SK-N-SH (cell line): Measurements from ENCODE around the gene MPPED2. TPM values are rescaled to one million over a fixed set of nuclear protein-coding genes. Genes with fewer than 3 reads are reported as not detected.

Experiments used
- CTCF ChIA-PET: fragments of 300-600, 350-600 bp; formaldehyde crosslinking; extraction: SDS; loops from one replicate; lab custom pipeline; 2021; lab: Yijun Ruan, JAX
- POLR2A ChIA-PET: fragments of 350-600 bp; sonication (Branson Sonifier 250); formaldehyde crosslinking; extraction: SDS; loops from one replicate; lab custom pipeline; 2020; ENCODE audit warnings: antibody characterized with exemption, inconsistent platforms; lab: Yijun Ruan, JAX
- DNase-seq: peaks from one replicate; pipeline ENCODE4 v3.0.0; 2012
- H2AFZ ChIP-seq: fragments of 200-600 bp; sonication (generic); 2 replicates; pipeline ENCODE4 v1.8.1; 2016; ENCODE audit warnings: antibody characterized with exemption, mild to moderate bottlenecking, low read depth
- H3F3A ChIP-seq: fragments of 200-600 bp; sonication (generic); replicated peaks from 2 replicates; pipeline ENCODE3; 2016; ENCODE audit warnings: antibody characterized with exemption, mild to moderate bottlenecking; ENCODE audit not compliant: insufficient read depth
- H3K27ac ChIP-seq, 2 experiments: fragments of 200-500 bp in 1 of 2; fragments of 200-600 bp in 1 of 2; sonication (Bioruptor generic) in 1 of 2; sonication (generic), shearing (Covaris generic) in 1 of 2; 2 replicates each; pipeline versions ENCODE4 v1.5.1 to v1.6.1; 2014 to 2016; ENCODE audit warnings: low read depth in 2 of 2, inconsistent platforms in 1 of 2, low read length in 1 of 2, mild to moderate bottlenecking in 1 of 2, mixed read lengths in 1 of 2
- H3K27me3 ChIP-seq: fragments of 200-600 bp; sonication (generic), shearing (Covaris generic); 2 replicates; pipeline ENCODE4 v1.6.1; 2016; ENCODE audit warnings: mixed run types; ENCODE audit not compliant: insufficient read depth
- H3K36me3 ChIP-seq, 2 experiments: fragments of 200-500 bp in 1 of 2; fragments of 200-600 bp in 1 of 2; sonication (Bioruptor generic) in 1 of 2; sonication (generic) in 1 of 2; replicated peaks in 1 of 2; 2 replicates each; pipeline versions ENCODE3 to v1.5.1; 2014 to 2016; ENCODE audit warnings: low read length in 1 of 2, mild to moderate bottlenecking in 1 of 2; ENCODE audit not compliant: insufficient read depth in 2 of 2, control insufficient read depth in 1 of 2
- H3K4me1 ChIP-seq, 2 experiments: fragments of 200-500 bp in 1 of 2; fragments of 200-600 bp in 1 of 2; sonication (Bioruptor generic) in 1 of 2; sonication (generic), shearing (Covaris generic) in 1 of 2; 2 replicates each; pipeline versions ENCODE4 v1.5.1 to v1.6.1; 2014 to 2016; ENCODE audit warnings: low read depth in 1 of 2, low read length in 1 of 2, mixed run types in 1 of 2; ENCODE audit not compliant: insufficient read depth in 2 of 2, control insufficient read depth in 1 of 2
- H3K4me2 ChIP-seq: fragments of 200-600 bp; sonication (generic), shearing (Covaris generic); 2 replicates; pipeline ENCODE4 v1.6.1; 2017; ENCODE audit warnings: mixed run types
- H3K4me3 ChIP-seq, 2 experiments: fragments of 200-500 bp in 1 of 2; fragments of 200-600 bp in 1 of 2; sonication (Bioruptor generic) in 1 of 2; sonication (generic), shearing (Covaris generic) in 1 of 2; 2 replicates each; pipeline versions ENCODE4 v1.5.1 to v1.8.1; 2014 to 2016; ENCODE audit warnings: low read depth in 2 of 2, inconsistent platforms in 1 of 2, low read length in 1 of 2, mild to moderate bottlenecking in 1 of 2, mixed read lengths in 1 of 2, moderate library complexity in 1 of 2
- H3K79me2 ChIP-seq: fragments of 200-600 bp; sonication (generic); 2 replicates; pipeline ENCODE4 v1.8.1; 2017; ENCODE audit warnings: mild to moderate bottlenecking; ENCODE audit not compliant: insufficient read depth
- H3K9ac ChIP-seq: fragments of 200-600 bp; sonication (generic); 2 replicates; pipeline ENCODE4 v1.6.1; 2017; ENCODE audit warnings: mixed run types
- H3K9me2 ChIP-seq: fragments of 200-600 bp; sonication (generic); 2 replicates; pipeline ENCODE4 v1.6.1; 2017; ENCODE audit warnings: mixed run types
- H3K9me3 ChIP-seq: fragments of 200-600 bp; sonication (generic); 2 replicates; pipeline ENCODE4 v1.6.1; 2017; ENCODE audit warnings: mixed run types, mild to moderate bottlenecking, moderate library complexity
- H4K20me1 ChIP-seq: fragments of 200-600 bp; sonication (generic); 2 replicates; pipeline ENCODE4 v1.6.1; 2017; ENCODE audit warnings: mild to moderate bottlenecking, mixed run types; ENCODE audit not compliant: insufficient read depth
- CHD2 ChIP-seq: fragments of 150-350 bp; IDR thresholded peaks from 2 replicates; pipeline ENCODE4 v1.6.1; 2018; ENCODE audit warnings: low read length; ENCODE audit not compliant: partially characterized antibody
- EP300 ChIP-seq, 2 experiments: IDR thresholded peaks; 2 replicates each; pipeline versions ENCODE4 v1.4.0 to v1.6.1; 2012; ENCODE audit warnings: borderline replicate concordance in 1 of 2, low read depth in 1 of 2, low read length in 1 of 2
- FOXM1 ChIP-seq: IDR thresholded peaks from 2 replicates; pipeline ENCODE4 v1.4.0; 2012; ENCODE audit warnings: low read depth, mild to moderate bottlenecking
- GABPA ChIP-seq: IDR thresholded peaks from 2 replicates; pipeline ENCODE4 v1.4.0; 2012; ENCODE audit warnings: low read depth, mild to moderate bottlenecking
- JUND ChIP-seq: IDR thresholded peaks from 2 replicates; pipeline ENCODE4 v1.4.0; 2012
- MAX ChIP-seq: IDR thresholded peaks from 2 replicates; pipeline ENCODE4 v1.4.0; 2012; ENCODE audit warnings: low read depth
- MEF2A ChIP-seq: IDR thresholded peaks from 2 replicates; pipeline ENCODE4 v1.4.0; 2012; ENCODE audit warnings: low read depth, borderline replicate concordance
- MXI1 ChIP-seq: IDR thresholded peaks from 2 replicates; pipeline ENCODE4 v1.6.1; 2012; ENCODE audit warnings: mild to moderate bottlenecking, low read depth, low read length, improper control_type of control experiment
- NFIC ChIP-seq: IDR thresholded peaks from 2 replicates; pipeline ENCODE4 v1.4.0; 2012; ENCODE audit warnings: borderline replicate concordance
- NRF1 ChIP-seq: IDR thresholded peaks from 2 replicates; pipeline ENCODE4 v1.6.1; 2012; ENCODE audit warnings: low read depth, mild to moderate bottlenecking, low read length
- RAD21 ChIP-seq: IDR thresholded peaks from 2 replicates; pipeline ENCODE4 v1.6.1; 2012; ENCODE audit warnings: mild to moderate bottlenecking, low read length
- RCOR1 ChIP-seq: fragments of 150-350 bp; IDR thresholded peaks from 2 replicates; pipeline ENCODE4 v1.6.1; 2017; ENCODE audit warnings: antibody characterized with exemption, low read length
- SIN3A ChIP-seq: IDR thresholded peaks from 2 replicates; pipeline ENCODE4 v1.6.1; 2012; ENCODE audit warnings: low read depth, mild to moderate bottlenecking, low read length, moderate library complexity, borderline replicate concordance
- TAF1 ChIP-seq: IDR thresholded peaks from 2 replicates; pipeline ENCODE4 v1.6.1; 2012; ENCODE audit warnings: low read depth, mild to moderate bottlenecking, low read length, moderate library complexity, borderline replicate concordance
- TEAD4 ChIP-seq: IDR thresholded peaks from 2 replicates; pipeline ENCODE4 v1.4.0; 2012; ENCODE audit warnings: mild to moderate bottlenecking, borderline replicate concordance; ENCODE audit not compliant: insufficient read depth
- WGBS: methylation state at CpG from one replicate; pipeline ENCODE4 v1.1.6; 2017; ENCODE audit warnings: low lambda C conversion rate; 5-methylcytosine and 5-hydroxymethylcytosine counted together
- polyA plus RNA-seq, 3 experiments: library from polyadenylated mRNA; depleted of rRNA; stranded (reverse); fragments of >200 nt; gene quantifications; 2 replicates each; pipeline ENCODE4 v1.2.3, GENCODE V29; 2012
- TF ChIP-seq, protein P1 (sequence below): fragments of 150-350 bp; IDR thresholded peaks from 2 replicates; pipeline ENCODE4 v1.6.1; 2016; ENCODE audit warnings: mild to moderate bottlenecking, low read depth, low read length
- TF ChIP-seq, protein P2 (sequence below): IDR thresholded peaks from 2 replicates; pipeline ENCODE4 v1.6.1; 2012; ENCODE audit warnings: mild to moderate bottlenecking, low read depth, low read length, moderate library complexity
- TF ChIP-seq, protein P3 (sequence below): IDR thresholded peaks from 2 replicates; pipeline ENCODE4 v1.4.0; 2012; ENCODE audit warnings: low read depth, borderline replicate concordance

MPPED2 gene
- polyA plus RNA-seq, 1 of the 3 experiments (the other 2 are of a cell fraction): 0.05 TPM

- TF ChIP-seq SIN3A: no peak
- no peak for TF ChIP-seq MAX
- TF ChIP-seq NRF1: no peak
- no peak for TF ChIP-seq GABPA
- TF ChIP-seq, protein P1, sequence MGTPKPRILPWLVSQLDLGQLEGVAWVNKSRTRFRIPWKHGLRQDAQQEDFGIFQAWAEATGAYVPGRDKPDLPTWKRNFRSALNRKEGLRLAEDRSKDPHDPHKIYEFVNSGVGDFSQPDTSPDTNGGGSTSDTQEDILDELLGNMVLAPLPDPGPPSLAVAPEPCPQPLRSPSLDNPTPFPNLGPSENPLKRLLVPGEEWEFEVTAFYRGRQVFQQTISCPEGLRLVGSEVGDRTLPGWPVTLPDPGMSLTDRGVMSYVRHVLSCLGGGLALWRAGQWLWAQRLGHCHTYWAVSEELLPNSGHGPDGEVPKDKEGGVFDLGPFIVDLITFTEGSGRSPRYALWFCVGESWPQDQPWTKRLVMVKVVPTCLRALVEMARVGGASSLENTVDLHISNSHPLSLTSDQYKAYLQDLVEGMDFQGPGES: no peak
- TF ChIP-seq RAD21: no peak
- TF ChIP-seq RCOR1: no peak
- no peak for TF ChIP-seq MEF2A
- TF ChIP-seq TEAD4: no peak
Observed at GRCh38 chr11:30424844-30425243, 161.3 kb downstream of the MPPED2 start (continued).

DNA sequence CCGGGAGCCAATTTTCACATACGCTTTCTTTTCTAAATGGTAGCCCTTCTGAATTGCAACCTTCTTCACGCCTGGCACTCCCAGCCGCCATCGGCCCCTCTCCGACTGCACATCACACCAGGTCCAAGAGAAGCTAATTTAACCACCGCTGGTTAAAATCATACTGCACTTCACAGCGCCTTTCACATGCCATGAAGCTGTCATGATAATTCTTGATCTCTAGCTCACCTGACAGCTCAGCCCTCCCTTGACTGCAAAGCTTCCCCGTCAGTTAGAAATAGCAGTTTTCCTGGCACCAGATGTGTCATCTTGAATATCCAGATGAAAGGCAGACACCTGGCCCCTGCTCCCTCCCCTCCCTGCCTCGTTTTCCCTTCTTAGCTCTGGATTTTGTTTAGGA, 161.8 kb downstream of the MPPED2 start:
- Histone ChIP-seq H3K79me2 (no peaks in the 10 kb centered on the region), H4K20me1 (no peaks in the 10 kb centered on the region), H3K4me3 (no peak overlapping the region), H3K9ac (no peak overlapping the region), H3F3A (no peaks in the 10 kb centered on the region), H2AFZ (no peak overlapping the region), H3K36me3 (no peaks in the 10 kb centered on the region), H3K9me2 (no peaks in the 10 kb centered on the region)
- DNase-seq: no peak
- ChIA-PET POLR2A (no interaction called here), CTCF (interaction anchor here (0.8 to 1.5 kb wide), 5 partner anchors 10 to 351 kb away, joined by 3 to 4 read pairs (median 3); partner anchors contain the start of gene MPPED2)
- no peak for TF ChIP-seq SIN3A
- no peak for TF ChIP-seq MAX
- no peak for TF ChIP-seq TAF1
- TF ChIP-seq EP300 (IDR thresholded peaks at IDR 0.05; ENCODE audit: borderline replicate concordance in 1 of 2, low read depth in 1 of 2, low read length in 1 of 2): no peak
- no peak for TF ChIP-seq NRF1
- no peak for TF ChIP-seq RCOR1
- TF ChIP-seq, protein P2, sequence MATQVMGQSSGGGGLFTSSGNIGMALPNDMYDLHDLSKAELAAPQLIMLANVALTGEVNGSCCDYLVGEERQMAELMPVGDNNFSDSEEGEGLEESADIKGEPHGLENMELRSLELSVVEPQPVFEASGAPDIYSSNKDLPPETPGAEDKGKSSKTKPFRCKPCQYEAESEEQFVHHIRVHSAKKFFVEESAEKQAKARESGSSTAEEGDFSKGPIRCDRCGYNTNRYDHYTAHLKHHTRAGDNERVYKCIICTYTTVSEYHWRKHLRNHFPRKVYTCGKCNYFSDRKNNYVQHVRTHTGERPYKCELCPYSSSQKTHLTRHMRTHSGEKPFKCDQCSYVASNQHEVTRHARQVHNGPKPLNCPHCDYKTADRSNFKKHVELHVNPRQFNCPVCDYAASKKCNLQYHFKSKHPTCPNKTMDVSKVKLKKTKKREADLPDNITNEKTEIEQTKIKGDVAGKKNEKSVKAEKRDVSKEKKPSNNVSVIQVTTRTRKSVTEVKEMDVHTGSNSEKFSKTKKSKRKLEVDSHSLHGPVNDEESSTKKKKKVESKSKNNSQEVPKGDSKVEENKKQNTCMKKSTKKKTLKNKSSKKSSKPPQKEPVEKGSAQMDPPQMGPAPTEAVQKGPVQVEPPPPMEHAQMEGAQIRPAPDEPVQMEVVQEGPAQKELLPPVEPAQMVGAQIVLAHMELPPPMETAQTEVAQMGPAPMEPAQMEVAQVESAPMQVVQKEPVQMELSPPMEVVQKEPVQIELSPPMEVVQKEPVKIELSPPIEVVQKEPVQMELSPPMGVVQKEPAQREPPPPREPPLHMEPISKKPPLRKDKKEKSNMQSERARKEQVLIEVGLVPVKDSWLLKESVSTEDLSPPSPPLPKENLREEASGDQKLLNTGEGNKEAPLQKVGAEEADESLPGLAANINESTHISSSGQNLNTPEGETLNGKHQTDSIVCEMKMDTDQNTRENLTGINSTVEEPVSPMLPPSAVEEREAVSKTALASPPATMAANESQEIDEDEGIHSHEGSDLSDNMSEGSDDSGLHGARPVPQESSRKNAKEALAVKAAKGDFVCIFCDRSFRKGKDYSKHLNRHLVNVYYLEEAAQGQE: no peak
- no peak for TF ChIP-seq FOXM1
- no peak for TF ChIP-seq NFIC
- no peak for TF ChIP-seq MXI1
- TF ChIP-seq, protein P1: no peak
- TF ChIP-seq CHD2: no peak
- no peak for TF ChIP-seq JUND
- TF ChIP-seq, protein P3, sequence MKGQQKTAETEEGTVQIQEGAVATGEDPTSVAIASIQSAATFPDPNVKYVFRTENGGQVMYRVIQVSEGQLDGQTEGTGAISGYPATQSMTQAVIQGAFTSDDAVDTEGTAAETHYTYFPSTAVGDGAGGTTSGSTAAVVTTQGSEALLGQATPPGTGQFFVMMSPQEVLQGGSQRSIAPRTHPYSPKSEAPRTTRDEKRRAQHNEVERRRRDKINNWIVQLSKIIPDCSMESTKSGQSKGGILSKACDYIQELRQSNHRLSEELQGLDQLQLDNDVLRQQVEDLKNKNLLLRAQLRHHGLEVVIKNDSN: no peak
- TF ChIP-seq GABPA: no peak
- TF ChIP-seq, all 33 proteins: peak for 0
- Histone ChIP-seq H3K27me3 (no peaks in the 10 kb centered on the region), H3K4me2 (no peak overlapping the region), H3K4me1 (peaks cover 0 to 17% of the 10 kb centered on the region in 2 experiments; a peak in 3 of 4 replicates), H3K27ac (no peak overlapping the region), H3K9me3 (no peaks in the 10 kb centered on the region)
- WGBS: 57% methylated on average over 10 of the region's 10 CpGs
